IMR-90 (cell line): ENCODE data around the gene DYRK1A. TPM values are rescaled to one million over a fixed set of nuclear protein-coding genes. Genes with fewer than 3 reads are reported as not detected.

ENCODE experiments used
- ATAC-seq: fragments of 200-7000 bp; cut with Tn5 transposase; 2 replicates; pipeline ENCODE4 v1.9.1; 2020; ENCODE audit warnings: low read depth, mild to moderate bottlenecking, moderate library complexity
- BruUV-seq: library from RNA; stranded (reverse); fragments of 400-500 nt; replicated peaks from 2 replicates; lab custom pipeline; 2021; lab: Mats Ljungman, UMichigan
- CTCF ChIA-PET: fragments of 300-600 bp; formaldehyde crosslinking; extraction: SDS; loops from one replicate; lab custom pipeline; 2021; ENCODE audit warnings: antibody characterized with exemption; lab: Yijun Ruan, JAX
- POLR2A ChIA-PET: fragments of 300-600 bp; sonication (Branson Sonifier 250); formaldehyde crosslinking; loops from one replicate; lab custom pipeline; 2022; ENCODE audit warnings: antibody characterized with exemption; ENCODE audit not compliant: unreplicated experiment; lab: Charles Lee
- DNase-seq: peaks from one replicate; pipeline ENCODE4 v3.0.0; 2013
- H2AFZ ChIP-seq: replicated peaks from 2 replicates; pipeline ENCODE3; 2013; ENCODE audit warnings: low read length, mild to moderate bottlenecking; ENCODE audit not compliant: poor library complexity
- H2AK5ac ChIP-seq: 2 replicates; pipeline ENCODE4 v1.6.1; 2013; ENCODE audit warnings: low read depth, low read length, inconsistent platforms
- H2AK9ac ChIP-seq: replicated peaks from 2 replicates; pipeline ENCODE3; 2013; ENCODE audit warnings: mild to moderate bottlenecking, low read depth, low read length, moderate library complexity; ENCODE audit not compliant: poor library complexity
- H2BK120ac ChIP-seq: 2 replicates; pipeline ENCODE4 v1.6.1; 2013; ENCODE audit warnings: low read depth, low read length, inconsistent platforms
- H2BK15ac ChIP-seq: 3 replicates; pipeline ENCODE4 v1.6.1; 2013; ENCODE audit warnings: low read depth, low read length, inconsistent platforms
- H2BK20ac ChIP-seq: 2 replicates; pipeline ENCODE4 v1.6.1; 2013; ENCODE audit warnings: low read depth, mild to moderate bottlenecking, inconsistent platforms, low read length, moderate library complexity
- H2BK5ac ChIP-seq: 2 replicates; pipeline ENCODE4 v1.6.1; 2013; ENCODE audit warnings: mild to moderate bottlenecking, low read depth, low read length, inconsistent platforms; ENCODE audit not compliant: poor library complexity, severe bottlenecking
- H3K14ac ChIP-seq: replicated peaks from 2 replicates; pipeline ENCODE4 v1.6.1; 2013; ENCODE audit warnings: low read depth, low read length, inconsistent platforms
- H3K18ac ChIP-seq: 2 replicates; pipeline ENCODE4 v1.6.1; 2013; ENCODE audit warnings: low read depth, low read length, control low read depth
- H3K23ac ChIP-seq: 2 replicates; pipeline ENCODE4 v1.6.1; 2013; ENCODE audit warnings: low read depth, low read length, inconsistent platforms
- H3K27ac ChIP-seq: 2 replicates; pipeline ENCODE4 v1.5.1; 2013; ENCODE audit warnings: mild to moderate bottlenecking, control low read depth, low read length; ENCODE audit not compliant: insufficient read depth
- H3K27me3 ChIP-seq: 2 replicates; pipeline ENCODE4 v1.6.1; 2013; ENCODE audit warnings: low read length; ENCODE audit not compliant: control insufficient read depth, insufficient read depth
- H3K36me3 ChIP-seq: 2 replicates; pipeline ENCODE4 v1.6.1; 2013; ENCODE audit warnings: low read length, mixed read lengths; ENCODE audit not compliant: control insufficient read depth, insufficient read depth
- H3K4ac ChIP-seq: 2 replicates; pipeline ENCODE4 v1.6.1; 2013; ENCODE audit warnings: low read depth, low read length, inconsistent platforms
- H3K4me1 ChIP-seq: 2 replicates; pipeline ENCODE4 v1.6.1; 2013; ENCODE audit warnings: low read length, mixed read lengths; ENCODE audit not compliant: control insufficient read depth, insufficient read depth
- H3K4me2 ChIP-seq: 2 replicates; pipeline ENCODE4 v1.6.1; 2013; ENCODE audit warnings: low read depth, mild to moderate bottlenecking, control low read depth, low read length, moderate library complexity
- H3K4me3 ChIP-seq: 2 replicates; pipeline ENCODE4 v1.5.1; 2013; ENCODE audit warnings: low read depth, mild to moderate bottlenecking, control low read depth, low read length, moderate library complexity; ENCODE audit not compliant: insufficient read depth
- H3K56ac ChIP-seq: 2 replicates; pipeline ENCODE4 v1.6.1; 2013; ENCODE audit warnings: low read length, inconsistent platforms; ENCODE audit not compliant: insufficient read depth; ENCODE audit errors: extremely low read depth
- H3K79me1 ChIP-seq, 2 experiments: 2 replicates each; pipeline ENCODE4 v1.6.1; 2013; ENCODE audit warnings: low read length in 2 of 2, inconsistent platforms in 1 of 2, low read depth in 1 of 2
- H3K9ac ChIP-seq: 2 replicates; pipeline ENCODE4 v1.6.1; 2013; ENCODE audit warnings: low read depth, low read length, control low read depth
- H3K9me1 ChIP-seq: 2 replicates; pipeline ENCODE4 v1.6.1; 2013; ENCODE audit warnings: low read length, inconsistent platforms; ENCODE audit not compliant: insufficient read depth
- H3K9me3 ChIP-seq: 2 replicates; pipeline ENCODE4 v1.6.1; 2013; ENCODE audit warnings: low read length; ENCODE audit not compliant: control insufficient read depth, insufficient read depth
- H4K20me1 ChIP-seq: 2 replicates; pipeline ENCODE4 v1.6.1; 2013; ENCODE audit warnings: low read length, inconsistent platforms; ENCODE audit not compliant: insufficient read depth
- H4K5ac ChIP-seq: 2 replicates; pipeline ENCODE4 v1.6.1; 2013; ENCODE audit warnings: mild to moderate bottlenecking, low read depth, low read length, control low read depth
- H4K8ac ChIP-seq, 2 experiments: 2 replicates each; pipeline ENCODE4 v1.6.1; 2013; ENCODE audit warnings: low read depth in 2 of 2, low read length in 2 of 2, control low read depth in 1 of 2, inconsistent platforms in 1 of 2
- H4K91ac ChIP-seq: 2 replicates; pipeline ENCODE4 v1.6.1; 2013; ENCODE audit warnings: low read depth, low read length, inconsistent platforms; ENCODE audit not compliant: insufficient read depth
- FOS ChIP-seq: fragments of 150-350 bp; IDR thresholded peaks from 2 replicates; pipeline ENCODE4 v1.6.1; 2016; ENCODE audit warnings: low read depth, low read length
- POLR2A ChIP-seq: IDR thresholded peaks from 2 replicates; pipeline ENCODE4 v1.6.1; 2012; ENCODE audit warnings: mild to moderate bottlenecking, low read depth, low read length
- WGBS, 2 experiments: methylation state at CpG; one replicate each; pipeline versions ENCODE4 v1.1.5 to v1.1.7; 2013; ENCODE audit warnings: missing lambda C conversion rate in 2 of 2; ENCODE audit not compliant: insufficient read length in 1 of 2; ENCODE audit errors: extremely low coverage in 2 of 2; 5-methylcytosine and 5-hydroxymethylcytosine counted together
- dilution Hi-C: fragments of 300-500 bp; cut with HindIII; formaldehyde crosslinking; loops from one replicate; pipeline ENCODE4 v1.14.3; 2018; ENCODE audit warnings: low sequenced_read_pairs; ENCODE audit not compliant: unreplicated experiment
- in situ Hi-C: fragments of 300-500 bp; cut with MboI; formaldehyde crosslinking; loops from 3 replicates; pipeline ENCODE4 v1.14.3; 2019; ENCODE audit warnings: low sequenced_read_pairs, inconsistent platforms, mixed read lengths
- intact Hi-C: fragments of 100-400 bp; cut with micrococcal nuclease; formaldehyde crosslinking; loops from 2 replicates; pipeline ENCODE4 v1.10.0; 2022
- polyA plus RNA-seq, 3 experiments: library from polyadenylated mRNA; depleted of rRNA; stranded (reverse); fragments of >200 nt; gene quantifications; 2 replicates each; pipeline ENCODE4 v1.2.3, GENCODE V29; 2012; ENCODE audit warnings: low replicate concordance in 1 of 3
- total RNA-seq: library from RNA; depleted of rRNA; stranded (reverse); fragments of >200 nt; gene quantifications from 2 replicates; pipeline ENCODE4 v1.2.3, GENCODE V29; 2012
- TF ChIP-seq, protein P1 (sequence below): conservative IDR thresholded peaks from 2 replicates; pipeline ENCODE4 v1.5.1; 2012; ENCODE audit warnings: mild to moderate bottlenecking, low read depth, low read length, improper control_type of control experiment

Gene DYRK1A
- total and polyA plus RNA-seq, 2 of the 4 experiments (the other 2 are of a cell fraction) = 18.6 to 50.5 TPM

DNA sequence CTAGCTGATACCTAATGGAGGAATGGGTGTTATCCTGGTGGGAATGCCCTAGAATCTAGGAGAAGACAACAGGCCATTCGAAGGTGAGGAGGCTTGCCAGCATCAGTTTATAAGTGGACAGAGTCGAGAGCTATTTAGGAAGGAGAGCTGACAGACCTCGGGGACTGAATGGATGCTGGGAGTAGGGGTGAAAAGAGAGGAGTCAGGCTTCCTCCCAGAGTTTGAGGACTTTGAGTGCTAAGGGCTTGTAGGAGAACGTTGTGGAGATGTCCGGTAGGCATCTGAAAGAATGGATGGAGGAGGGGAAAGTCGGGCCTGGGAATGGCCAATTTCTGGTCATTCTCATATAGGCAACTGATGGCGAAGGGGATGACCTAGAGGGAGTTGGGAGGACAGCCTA lies 155.1 kb downstream of the DYRK1A start:
- H3K18ac ChIP-seq = no peak overlapping the region
- H2BK5ac ChIP-seq = no peak overlapping the region
- H3K9me1 ChIP-seq = peaks cover 3% of the 10 kb centered on the region
- no peak overlapping the region for H2AFZ ChIP-seq
- ChIA-PET CTCF (interaction anchor here (0.6 kb wide), 1 partner anchor 21 kb away, joined by 4 read pairs; no protein-coding TSS in a partner anchor), POLR2A (no interaction called here)
- H2BK15ac ChIP-seq = no peak overlapping the region
- H4K20me1 ChIP-seq = no peaks in the 10 kb centered on the region
- dilution Hi-C loops (no loop called here), intact Hi-C loops (no loop called here), in situ Hi-C loops (no loop called here)
- DNase-seq (no peak), ATAC-seq (no peak)
- H2BK120ac ChIP-seq = no peak overlapping the region
- H3K4me3 ChIP-seq = no peak overlapping the region
- H3K23ac ChIP-seq = no peak overlapping the region
- H2AK5ac ChIP-seq = no peak overlapping the region
- H4K8ac ChIP-seq = no peak overlapping the region
- peaks cover 8% of the 10 kb centered on the region for H3K36me3 ChIP-seq
- no peak overlapping the region for H4K91ac ChIP-seq
- no peaks in the 10 kb centered on the region for H3K9me3 ChIP-seq
- no peak overlapping the region for H3K27ac ChIP-seq
- H3K27me3 ChIP-seq = no peaks in the 10 kb centered on the region
- H3K9ac ChIP-seq = no peak overlapping the region
- no peak overlapping the region for H3K4ac ChIP-seq
- H2AK9ac ChIP-seq = no peak overlapping the region
- H3K14ac ChIP-seq = no peak overlapping the region
- H2BK20ac ChIP-seq = no peak overlapping the region
- TF ChIP-seq, protein P1, sequence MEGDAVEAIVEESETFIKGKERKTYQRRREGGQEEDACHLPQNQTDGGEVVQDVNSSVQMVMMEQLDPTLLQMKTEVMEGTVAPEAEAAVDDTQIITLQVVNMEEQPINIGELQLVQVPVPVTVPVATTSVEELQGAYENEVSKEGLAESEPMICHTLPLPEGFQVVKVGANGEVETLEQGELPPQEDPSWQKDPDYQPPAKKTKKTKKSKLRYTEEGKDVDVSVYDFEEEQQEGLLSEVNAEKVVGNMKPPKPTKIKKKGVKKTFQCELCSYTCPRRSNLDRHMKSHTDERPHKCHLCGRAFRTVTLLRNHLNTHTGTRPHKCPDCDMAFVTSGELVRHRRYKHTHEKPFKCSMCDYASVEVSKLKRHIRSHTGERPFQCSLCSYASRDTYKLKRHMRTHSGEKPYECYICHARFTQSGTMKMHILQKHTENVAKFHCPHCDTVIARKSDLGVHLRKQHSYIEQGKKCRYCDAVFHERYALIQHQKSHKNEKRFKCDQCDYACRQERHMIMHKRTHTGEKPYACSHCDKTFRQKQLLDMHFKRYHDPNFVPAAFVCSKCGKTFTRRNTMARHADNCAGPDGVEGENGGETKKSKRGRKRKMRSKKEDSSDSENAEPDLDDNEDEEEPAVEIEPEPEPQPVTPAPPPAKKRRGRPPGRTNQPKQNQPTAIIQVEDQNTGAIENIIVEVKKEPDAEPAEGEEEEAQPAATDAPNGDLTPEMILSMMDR = no peak
- TF ChIP-seq FOS = no peak
- TF ChIP-seq POLR2A = no peak
- H3K4me2 ChIP-seq = no peak overlapping the region
- 0 out of 2 replicates have a peak, but pooled peaks cover 2% of the 10 kb centered on the region for H3K4me1 ChIP-seq
- no peak overlapping the region for H3K56ac ChIP-seq
- no TSS peak for BruUV-seq
- no peak overlapping the region for H4K5ac ChIP-seq
- 87% methylated on average over 3 of the region's 7 CpGs; no CpG with 5 or more reads in 1 of the 2 experiments for WGBS, 2 experiments
- peaks cover 0 to 5% of the 10 kb centered on the region in 2 experiments; a peak in 1 of 4 replicates for H3K79me1 ChIP-seq
